ENCODE data around the gene C16orf46. TPM values are rescaled to one million over a fixed set of nuclear protein-coding genes. Genes with fewer than 3 reads are reported as not detected.

The C16orf46 gene
- polyA plus RNA-seq, 1 donor from 2014 or later = 8.7 TPM

- no peaks in the 10 kb centered on the region for H3K36me3 ChIP-seq (ENCODE audit: insufficient read depth, low read length)
- no peak overlapping the region for H2AFZ ChIP-seq (ENCODE audit: low read depth, low read length)
- no peak overlapping the region for H3K9ac ChIP-seq (ENCODE audit: low read length)
- TF ChIP-seq SMC3 (conservative IDR thresholded peaks at IDR 0.05; ENCODE audit: poor library complexity) (no peak), MXI1 (conservative IDR thresholded peaks at IDR 0.05; ENCODE audit: poor library complexity, severe bottlenecking) (no peak), POLR2AphosphoS5 (IDR thresholded peaks at IDR 0.05) (no peak), REST (IDR thresholded peaks at IDR 0.05; ENCODE audit: borderline replicate concordance) (no peak), TAF1 (IDR thresholded peaks at IDR 0.05; ENCODE audit: low read depth) (no peak), EZH2 (IDR thresholded peaks at IDR 0.05; ENCODE audit: borderline replicate concordance, insufficient read depth, low read length, poor library complexity, severe bottlenecking) (no peak), RAD21 (conservative IDR thresholded peaks at IDR 0.05) (no peak), EP300 (conservative IDR thresholded peaks at IDR 0.05; ENCODE audit: poor library complexity, severe bottlenecking) (no peak)
- TF ChIP-seq, protein P1, sequence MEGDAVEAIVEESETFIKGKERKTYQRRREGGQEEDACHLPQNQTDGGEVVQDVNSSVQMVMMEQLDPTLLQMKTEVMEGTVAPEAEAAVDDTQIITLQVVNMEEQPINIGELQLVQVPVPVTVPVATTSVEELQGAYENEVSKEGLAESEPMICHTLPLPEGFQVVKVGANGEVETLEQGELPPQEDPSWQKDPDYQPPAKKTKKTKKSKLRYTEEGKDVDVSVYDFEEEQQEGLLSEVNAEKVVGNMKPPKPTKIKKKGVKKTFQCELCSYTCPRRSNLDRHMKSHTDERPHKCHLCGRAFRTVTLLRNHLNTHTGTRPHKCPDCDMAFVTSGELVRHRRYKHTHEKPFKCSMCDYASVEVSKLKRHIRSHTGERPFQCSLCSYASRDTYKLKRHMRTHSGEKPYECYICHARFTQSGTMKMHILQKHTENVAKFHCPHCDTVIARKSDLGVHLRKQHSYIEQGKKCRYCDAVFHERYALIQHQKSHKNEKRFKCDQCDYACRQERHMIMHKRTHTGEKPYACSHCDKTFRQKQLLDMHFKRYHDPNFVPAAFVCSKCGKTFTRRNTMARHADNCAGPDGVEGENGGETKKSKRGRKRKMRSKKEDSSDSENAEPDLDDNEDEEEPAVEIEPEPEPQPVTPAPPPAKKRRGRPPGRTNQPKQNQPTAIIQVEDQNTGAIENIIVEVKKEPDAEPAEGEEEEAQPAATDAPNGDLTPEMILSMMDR (IDR thresholded peaks at IDR 0.05; ENCODE audit: poor library complexity, severe bottlenecking) = no peak
- no peak overlapping the region for H3K4me3 ChIP-seq (ENCODE audit: low read length)
- H3K27ac ChIP-seq (ENCODE audit: low read length) = no peak overlapping the region
- no peaks in the 10 kb centered on the region for H3K9me3 ChIP-seq (ENCODE audit: low read length)
- no peaks in the 10 kb centered on the region for H3F3A ChIP-seq (ENCODE audit: insufficient read depth, low read length, poor library complexity, severe bottlenecking)
- H4K20me1 ChIP-seq (ENCODE audit: insufficient read depth) = no peaks in the 10 kb centered on the region
- peaks cover 3% of the 10 kb centered on the region for H3K79me2 ChIP-seq (replicated peaks; ENCODE audit: insufficient read depth, low read length)
- H3K27me3 ChIP-seq (ENCODE audit: insufficient read depth, low read depth, low read length) = no peaks in the 10 kb centered on the region
- H3K9me2 ChIP-seq (ENCODE audit: insufficient read depth, low read length) = no peaks in the 10 kb centered on the region
- H3K4me2 ChIP-seq (ENCODE audit: low read length) = no peak overlapping the region
Observed at GRCh38 chr16:81014672-81015071, 62.4 kb downstream of the C16orf46 start.

DNA sequence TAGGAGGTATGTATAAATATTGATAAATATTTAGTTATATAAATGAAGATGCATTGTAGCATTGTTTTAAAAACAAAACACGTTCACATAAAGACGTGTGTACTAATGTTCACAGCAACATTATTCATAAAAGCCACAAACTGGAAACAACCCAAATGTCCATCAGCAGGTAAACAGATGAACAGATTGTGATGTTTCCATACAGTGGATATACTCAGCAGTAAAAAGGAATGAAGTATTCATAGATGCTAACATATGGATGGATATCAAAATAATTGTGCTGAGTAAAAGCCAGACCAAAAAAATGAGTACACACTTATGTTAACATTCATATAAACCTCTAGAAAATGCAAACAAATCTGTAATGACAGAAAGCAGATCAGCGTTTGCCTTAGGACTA, 64.1 kb downstream of the C16orf46 start:
- no peak for TF ChIP-seq MXI1 (conservative IDR thresholded peaks at IDR 0.05; ENCODE audit: poor library complexity, severe bottlenecking)
- TF ChIP-seq EP300 (conservative IDR thresholded peaks at IDR 0.05; ENCODE audit: poor library complexity, severe bottlenecking) = no peak
- TF ChIP-seq EZH2 (IDR thresholded peaks at IDR 0.05; ENCODE audit: borderline replicate concordance, insufficient read depth, low read length, poor library complexity, severe bottlenecking) = no peak
- no peak for TF ChIP-seq SMC3 (conservative IDR thresholded peaks at IDR 0.05; ENCODE audit: poor library complexity)
- no peak for TF ChIP-seq TAF1 (IDR thresholded peaks at IDR 0.05; ENCODE audit: low read depth)
- no peak for TF ChIP-seq REST (IDR thresholded peaks at IDR 0.05; ENCODE audit: borderline replicate concordance)
- no peak for TF ChIP-seq RAD21 (conservative IDR thresholded peaks at IDR 0.05)
- TF ChIP-seq, protein P1 (IDR thresholded peaks at IDR 0.05; ENCODE audit: poor library complexity, severe bottlenecking) = no peak
- no peak for TF ChIP-seq POLR2AphosphoS5 (IDR thresholded peaks at IDR 0.05)
- Histone ChIP-seq H4K20me1 (ENCODE audit: insufficient read depth) (no peaks in the 10 kb centered on the region), H3K4me3 (ENCODE audit: low read length) (no peak overlapping the region), H3K9me2 (ENCODE audit: insufficient read depth, low read length) (no peaks in the 10 kb centered on the region), H3K4me2 (ENCODE audit: low read length) (no peak overlapping the region), H3K36me3 (ENCODE audit: insufficient read depth, low read length) (no peaks in the 10 kb centered on the region), H3K79me2 (replicated peaks; ENCODE audit: insufficient read depth, low read length) (peaks cover 7% of the 10 kb centered on the region), H3K9ac (ENCODE audit: low read length) (no peak overlapping the region), H2AFZ (ENCODE audit: low read depth, low read length) (no peak overlapping the region), H3K9me3 (ENCODE audit: low read length) (no peaks in the 10 kb centered on the region), H3K27me3 (ENCODE audit: insufficient read depth, low read depth, low read length) (no peaks in the 10 kb centered on the region), H3K27ac (ENCODE audit: low read length) (no peak overlapping the region), H3F3A (ENCODE audit: insufficient read depth, low read length, poor library complexity, severe bottlenecking) (no peaks in the 10 kb centered on the region)

Data from neural cell (in vitro differentiated cells).